Muscle layer of colon (tissue), 2 donors: Measurements from ENCODE around the gene SLAMF1.

Experiments used
- H3K27ac ChIP-seq: one replicate; pipeline ENCODE4 v1.7.0; 2013; ENCODE audit warnings: low read depth, mild to moderate bottlenecking, low read length, moderate library complexity
- H3K27me3 ChIP-seq, 2 donors: one replicate each; pipeline ENCODE4 v1.7.0; 2013; ENCODE audit warnings: low read length in 2 of 2, mild to moderate bottlenecking in 2 of 2; ENCODE audit not compliant: insufficient read depth in 2 of 2, control insufficient read depth in 1 of 2
- H3K36me3 ChIP-seq: one replicate; pipeline ENCODE4 v1.7.0; 2013; ENCODE audit warnings: mild to moderate bottlenecking, low read length; ENCODE audit not compliant: insufficient read depth
- H3K4me1 ChIP-seq: one replicate; pipeline ENCODE4 v1.7.0; 2013; ENCODE audit warnings: mild to moderate bottlenecking, low read length; ENCODE audit not compliant: insufficient read depth
- H3K4me3 ChIP-seq, 2 donors: one replicate each; pipeline ENCODE4 v1.7.0; 2013; ENCODE audit warnings: low read length in 2 of 2, low read depth in 1 of 2, mild to moderate bottlenecking in 1 of 2, moderate library complexity in 1 of 2
- H3K9ac ChIP-seq: one replicate; pipeline ENCODE4 v1.7.0; 2013; ENCODE audit warnings: low read length
- H3K9me3 ChIP-seq: one replicate; pipeline ENCODE4 v1.7.0; 2013; ENCODE audit warnings: mild to moderate bottlenecking, low read length
- donor health status: abdominal sarcoma.
- donor health status: Adenocarcinoma of cecum.

Gene SLAMF1

DNA sequence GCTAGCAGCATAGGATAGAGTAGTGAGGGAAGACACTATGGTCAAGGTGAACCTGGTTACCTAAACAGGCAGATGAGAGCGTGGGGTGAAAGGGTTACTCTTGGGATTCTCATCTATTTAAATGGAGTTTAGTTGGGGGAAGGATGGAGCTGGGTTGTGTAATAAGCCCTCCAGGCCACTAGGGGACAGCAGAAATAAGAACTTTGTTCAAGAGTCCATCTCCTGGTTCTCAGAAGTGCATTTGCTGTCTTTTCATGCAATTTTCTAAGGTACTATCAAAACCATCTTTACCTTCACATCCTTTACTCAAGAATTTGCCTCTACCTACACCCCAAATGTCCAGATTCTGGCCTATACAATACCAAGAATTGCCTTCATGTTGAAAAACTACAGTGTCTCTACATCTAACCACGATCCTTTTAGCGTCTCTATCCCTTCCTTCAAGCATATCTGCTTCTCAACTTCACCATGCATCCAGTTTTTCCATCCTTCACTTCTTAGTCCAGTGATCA is 28.0 kb downstream of the SLAMF1 start:
- H3K4me1 ChIP-seq = no peaks in the 10 kb centered on the region
- no peaks in the 10 kb centered on the region for H3K36me3 ChIP-seq
- no peaks in the 10 kb centered on the region for H3K9me3 ChIP-seq
- H3K9ac ChIP-seq = no peak overlapping the region
- H3K27me3 ChIP-seq = no peaks in the 10 kb centered on the region
- H3K27ac ChIP-seq = no peak overlapping the region
- no peak overlapping the region for H3K4me3 ChIP-seq

DNA sequence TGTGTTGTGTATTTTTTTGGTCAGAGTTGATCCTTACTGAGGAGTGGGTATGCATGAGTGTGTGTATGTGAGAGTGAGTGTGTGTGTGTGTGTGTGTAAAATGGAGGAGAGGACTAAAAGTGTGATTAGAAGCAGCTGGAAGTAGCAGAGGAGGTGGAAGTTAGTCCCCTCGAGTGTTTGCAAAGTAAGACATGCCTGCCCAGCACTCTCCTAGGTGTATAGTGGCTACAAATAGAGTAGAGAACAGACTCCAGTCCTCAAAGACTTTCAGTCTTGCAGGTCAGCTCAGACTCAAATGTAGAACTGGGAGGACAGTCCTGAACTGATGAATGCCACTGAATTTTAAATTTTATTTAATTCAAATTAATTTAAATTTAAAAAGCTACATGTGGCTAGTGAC is 28.5 kb downstream of the SLAMF1 start:
- Histone ChIP-seq H3K4me3 (no peak overlapping the region), H3K9me3 (no peaks in the 10 kb centered on the region), H3K27ac (no peak overlapping the region), H3K36me3 (no peaks in the 10 kb centered on the region), H3K27me3 (no peaks in the 10 kb centered on the region), H3K4me1 (no peaks in the 10 kb centered on the region), H3K9ac (no peak overlapping the region)

DNA sequence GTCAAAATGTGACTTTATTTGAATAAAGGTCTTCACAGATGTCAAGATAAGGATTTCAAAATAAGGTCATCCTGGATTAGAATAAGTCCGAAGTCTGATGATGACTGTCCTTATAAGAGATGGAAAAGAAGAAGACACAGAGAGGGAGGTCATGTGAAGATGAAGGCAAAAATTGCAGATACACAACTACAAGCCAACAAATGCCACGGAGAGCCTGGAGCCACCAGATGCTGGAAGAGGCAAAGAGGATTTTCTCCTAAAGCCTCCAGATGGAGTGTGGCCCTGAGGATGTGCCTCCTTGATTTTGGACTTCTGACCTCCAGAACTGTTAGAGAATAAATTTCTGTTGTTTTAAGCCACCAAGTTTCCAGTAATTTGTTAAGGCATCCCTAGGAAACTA is 31.2 kb downstream of the SLAMF1 start:
- Histone ChIP-seq H3K9me3 (no peaks in the 10 kb centered on the region), H3K9ac (no peak overlapping the region), H3K4me3 (no peak overlapping the region), H3K27ac (no peak overlapping the region), H3K27me3 (no peaks in the 10 kb centered on the region), H3K36me3 (no peaks in the 10 kb centered on the region), H3K4me1 (no peaks in the 10 kb centered on the region)

DNA sequence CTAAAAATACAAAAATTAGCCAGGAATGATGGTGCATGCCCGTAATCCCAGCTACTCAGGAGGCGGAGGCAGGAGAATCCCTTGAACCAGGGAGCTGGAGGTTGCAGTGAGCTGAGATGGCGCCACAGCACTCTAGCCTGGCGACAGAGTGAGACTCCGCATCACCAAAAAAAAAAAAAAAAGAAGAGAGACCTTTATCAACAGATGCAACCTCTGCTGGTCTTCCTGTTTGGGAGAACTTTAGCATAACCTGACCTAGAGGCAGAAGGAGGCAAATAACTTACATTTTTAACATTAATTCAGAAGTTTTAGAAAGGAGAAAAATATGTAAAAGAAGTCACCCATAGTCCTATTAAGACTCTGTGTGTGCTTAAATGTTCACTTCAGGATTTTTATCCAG is 32.4 kb downstream of the SLAMF1 start:
- no peak overlapping the region for H3K9ac ChIP-seq
- no peaks in the 10 kb centered on the region for H3K4me1 ChIP-seq
- H3K27me3 ChIP-seq = no peaks in the 10 kb centered on the region
- no peak overlapping the region for H3K27ac ChIP-seq
- no peaks in the 10 kb centered on the region for H3K9me3 ChIP-seq
- H3K36me3 ChIP-seq = no peaks in the 10 kb centered on the region
- H3K4me3 ChIP-seq = no peak overlapping the region

DNA sequence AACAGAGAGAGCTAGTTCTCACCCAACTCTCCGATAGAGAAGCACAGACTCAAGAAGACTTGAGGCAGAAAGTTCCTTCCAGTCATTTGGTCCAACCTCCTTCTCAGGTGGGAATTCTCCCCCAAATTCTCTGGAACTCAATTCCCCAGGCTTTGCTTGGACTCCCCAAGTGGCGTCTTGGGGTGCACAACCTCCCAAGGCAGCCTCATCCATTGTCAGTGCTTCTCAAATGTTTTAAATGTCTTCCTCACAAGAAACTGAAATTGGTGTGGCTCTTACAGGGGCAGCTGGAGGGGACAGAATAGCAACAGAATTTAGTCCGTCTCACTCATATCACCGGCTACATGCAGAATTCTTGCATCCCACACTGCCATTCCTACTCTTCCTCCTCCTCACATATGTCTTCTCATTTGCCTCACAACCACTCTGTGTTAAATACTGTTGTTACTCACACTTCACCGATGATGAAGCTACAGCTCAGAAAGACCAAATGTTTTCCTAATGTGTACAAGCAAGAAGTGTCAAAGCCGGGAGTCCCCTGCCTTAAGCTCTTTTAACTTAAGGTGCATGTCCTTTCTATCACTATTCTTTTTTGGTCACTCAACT is 34.1 kb downstream of the SLAMF1 start:
- no peak overlapping the region for H3K9ac ChIP-seq
- H3K9me3 ChIP-seq = no peaks in the 10 kb centered on the region
- no peak overlapping the region for H3K4me3 ChIP-seq
- H3K36me3 ChIP-seq = no peaks in the 10 kb centered on the region
- H3K4me1 ChIP-seq = no peaks in the 10 kb centered on the region
- no peaks in the 10 kb centered on the region for H3K27me3 ChIP-seq
- H3K27ac ChIP-seq = no peak overlapping the region

DNA sequence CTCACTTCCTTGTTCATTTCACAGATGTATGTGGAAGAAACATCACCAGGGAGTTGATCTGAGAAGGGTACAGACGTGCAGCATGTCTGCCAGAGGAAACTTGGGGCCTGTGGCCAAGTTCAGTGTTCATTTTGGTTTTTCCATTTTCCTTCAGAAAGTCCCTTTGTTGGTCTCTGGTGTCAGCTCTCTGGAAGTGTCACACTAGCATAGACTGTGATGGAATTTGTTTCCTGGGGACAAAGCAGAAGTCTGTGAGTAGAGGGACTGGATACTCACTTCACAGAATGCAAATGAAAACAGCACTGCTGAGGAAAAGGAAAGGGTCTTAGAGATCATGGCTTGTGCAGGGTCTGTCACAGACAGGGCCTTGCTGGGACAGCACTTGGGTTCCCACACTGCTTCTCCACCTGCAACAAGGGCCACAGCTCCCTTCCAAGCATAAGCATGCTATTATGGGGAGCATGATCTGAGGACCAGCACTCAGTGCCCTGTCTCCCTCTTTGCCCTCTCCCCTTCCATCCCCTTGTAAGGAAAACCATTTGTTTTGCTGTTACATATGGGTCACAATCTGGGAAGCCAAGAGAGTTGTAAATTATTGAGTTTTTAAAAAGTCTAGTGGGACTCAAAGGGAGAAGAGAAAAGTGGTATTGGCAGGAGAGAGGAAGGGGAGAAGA is 36.1 kb downstream of the SLAMF1 start:
- Histone ChIP-seq H3K9ac (no peak overlapping the region), H3K36me3 (no peaks in the 10 kb centered on the region), H3K4me1 (no peaks in the 10 kb centered on the region), H3K4me3 (no peak overlapping the region), H3K27ac (no peak overlapping the region), H3K27me3 (no peaks in the 10 kb centered on the region), H3K9me3 (no peaks in the 10 kb centered on the region)

DNA sequence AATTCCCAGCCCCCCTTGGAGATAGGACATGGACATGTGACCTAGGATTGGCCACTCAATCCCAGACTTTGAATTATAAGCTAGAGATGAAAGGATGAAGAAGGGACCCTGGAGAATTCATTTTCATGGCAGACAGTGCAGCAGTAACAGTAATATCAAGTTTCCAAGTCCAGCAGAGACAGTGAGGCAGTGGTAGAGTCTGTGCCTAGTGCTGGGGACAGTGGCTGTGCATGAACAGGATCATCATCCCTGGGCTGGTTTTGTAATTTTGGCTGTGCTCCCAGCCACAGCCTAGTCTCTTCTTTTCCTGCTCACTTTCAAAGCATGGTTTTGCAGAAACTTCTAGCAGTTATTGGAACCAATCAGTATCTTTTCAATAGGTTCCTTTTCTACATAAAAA is 37.9 kb downstream of the SLAMF1 start:
- Histone ChIP-seq H3K9me3 (no peaks in the 10 kb centered on the region), H3K4me3 (no peak overlapping the region), H3K36me3 (no peaks in the 10 kb centered on the region), H3K27me3 (no peaks in the 10 kb centered on the region), H3K4me1 (no peaks in the 10 kb centered on the region), H3K27ac (no peak overlapping the region), H3K9ac (no peak overlapping the region)

DNA sequence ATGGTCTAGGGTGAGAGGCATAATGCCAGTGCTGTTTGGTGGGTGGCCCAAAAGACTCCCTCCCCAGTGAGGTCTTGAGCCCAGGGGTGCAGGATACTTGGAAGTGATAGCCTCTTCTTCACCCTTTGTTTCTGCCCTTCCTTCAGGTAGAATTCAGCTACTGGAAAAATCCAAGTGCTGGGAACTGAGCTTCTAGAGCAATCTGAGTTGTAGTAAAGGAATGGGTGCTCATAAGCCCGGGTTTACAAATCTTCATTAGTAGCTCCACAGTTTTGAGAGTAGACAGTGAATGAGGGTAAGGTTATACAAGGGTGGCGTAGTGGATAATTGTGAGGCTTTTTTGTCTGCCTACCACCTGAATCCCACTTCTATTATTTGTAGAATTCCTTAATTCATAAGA is 38.3 kb downstream of the SLAMF1 start:
- Histone ChIP-seq H3K9ac (no peak overlapping the region), H3K4me1 (no peaks in the 10 kb centered on the region), H3K27me3 (no peaks in the 10 kb centered on the region), H3K4me3 (no peak overlapping the region), H3K27ac (no peak overlapping the region), H3K9me3 (no peaks in the 10 kb centered on the region), H3K36me3 (no peaks in the 10 kb centered on the region)

DNA sequence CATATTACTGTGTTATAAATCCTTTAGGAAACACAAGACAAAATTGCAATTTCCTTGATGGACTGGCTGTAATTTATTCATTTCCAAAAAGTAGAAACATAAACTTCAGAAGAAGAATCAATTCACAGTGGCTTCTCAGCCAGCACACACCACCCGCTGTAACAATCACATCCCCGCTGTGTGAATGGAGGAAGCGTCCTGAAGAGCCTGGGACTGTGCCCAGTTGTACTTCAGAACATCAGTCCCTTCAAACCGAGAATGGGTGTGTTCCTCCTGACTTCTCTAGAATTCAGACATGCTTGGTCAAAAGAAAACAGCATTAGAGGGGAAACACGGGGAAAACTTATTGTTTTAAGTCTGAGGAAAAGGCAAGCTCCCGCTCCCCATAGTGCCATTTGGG is 38.8 kb downstream of the SLAMF1 start:
- H3K27me3 ChIP-seq = no peaks in the 10 kb centered on the region
- H3K4me1 ChIP-seq = no peaks in the 10 kb centered on the region
- H3K27ac ChIP-seq = no peak overlapping the region
- H3K9me3 ChIP-seq = no peaks in the 10 kb centered on the region
- H3K36me3 ChIP-seq = no peaks in the 10 kb centered on the region
- H3K4me3 ChIP-seq = no peak overlapping the region
- no peak overlapping the region for H3K9ac ChIP-seq

DNA sequence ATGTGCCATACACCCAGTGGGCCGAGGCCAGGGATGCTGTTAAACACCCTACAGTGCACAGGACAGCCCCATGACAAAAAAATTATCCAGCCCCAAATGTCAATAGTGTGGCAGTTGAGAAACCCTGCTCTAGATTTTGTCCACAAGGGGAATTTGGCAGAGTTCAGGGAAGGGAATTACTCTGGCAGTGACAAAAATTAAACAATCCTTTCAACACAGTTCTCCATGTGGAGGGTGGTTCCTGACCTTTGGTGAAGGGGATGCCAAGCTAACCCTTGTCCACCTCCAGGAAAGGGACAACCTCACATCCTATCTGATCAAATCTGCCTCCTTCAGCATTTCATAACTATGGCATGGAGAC is 39.2 kb downstream of the SLAMF1 start:
- no peak overlapping the region for H3K27ac ChIP-seq
- H3K9ac ChIP-seq = no peak overlapping the region
- H3K27me3 ChIP-seq = no peaks in the 10 kb centered on the region
- H3K4me1 ChIP-seq = no peaks in the 10 kb centered on the region
- H3K36me3 ChIP-seq = no peaks in the 10 kb centered on the region
- H3K4me3 ChIP-seq = no peak overlapping the region
- H3K9me3 ChIP-seq = no peaks in the 10 kb centered on the region

DNA sequence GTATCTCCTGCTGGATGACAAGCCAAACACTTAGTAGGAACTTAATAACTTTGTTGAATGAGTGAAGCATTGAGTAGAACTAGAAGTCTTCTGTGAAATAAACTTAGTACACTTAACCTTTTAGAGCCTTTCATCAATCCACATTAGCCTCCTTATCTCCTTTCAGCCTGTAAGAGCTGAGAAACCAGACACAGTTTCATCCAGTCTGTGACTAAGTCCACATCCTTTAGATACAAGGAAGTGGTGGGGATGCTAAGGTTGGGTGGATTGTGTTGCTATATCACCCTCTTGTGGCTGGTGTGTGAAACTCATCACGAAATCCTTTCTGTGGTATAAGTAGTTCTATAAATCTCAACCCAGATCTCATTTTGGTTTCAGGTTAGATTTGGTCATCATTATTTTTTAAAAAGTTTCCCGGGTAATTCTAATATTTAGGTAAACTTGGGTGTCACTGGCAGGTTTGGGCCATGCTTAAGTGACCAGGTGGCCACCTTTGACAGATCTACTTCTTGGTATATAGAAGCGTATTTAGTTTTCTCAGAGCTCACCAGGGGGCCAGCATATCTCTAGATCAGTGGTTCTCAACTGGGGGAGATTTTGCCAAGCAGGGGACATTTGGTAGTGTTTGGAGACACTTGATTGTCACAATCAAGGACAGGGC is 39.7 kb downstream of the SLAMF1 start:
- Histone ChIP-seq H3K27me3 (no peaks in the 10 kb centered on the region), H3K9me3 (no peaks in the 10 kb centered on the region), H3K4me1 (no peaks in the 10 kb centered on the region), H3K4me3 (no peak overlapping the region), H3K36me3 (no peaks in the 10 kb centered on the region), H3K27ac (no peak overlapping the region), H3K9ac (no peak overlapping the region)

DNA sequence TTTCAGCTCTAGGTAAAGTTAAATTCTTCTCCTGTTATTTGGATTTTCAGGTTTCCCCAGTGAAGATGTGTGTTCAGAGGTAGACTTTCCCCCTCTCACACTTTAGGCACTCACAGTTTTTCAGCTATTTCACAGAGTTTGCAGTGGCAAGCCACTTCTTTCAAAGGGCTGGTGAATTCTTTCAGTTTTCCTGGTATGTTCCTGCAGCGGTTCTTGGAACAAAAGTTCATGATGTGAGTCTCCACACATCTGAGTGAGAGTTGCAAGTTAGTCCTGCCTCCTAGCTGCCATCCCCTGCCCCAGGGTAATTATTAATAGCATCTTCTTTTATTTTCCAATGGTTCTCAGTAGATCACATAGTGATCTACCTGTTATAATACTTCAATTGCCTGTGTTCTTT is 40.2 kb downstream of the SLAMF1 start:
- Histone ChIP-seq H3K4me3 (no peak overlapping the region), H3K27ac (no peak overlapping the region), H3K27me3 (no peaks in the 10 kb centered on the region), H3K9ac (no peak overlapping the region), H3K36me3 (no peaks in the 10 kb centered on the region), H3K9me3 (no peaks in the 10 kb centered on the region), H3K4me1 (no peaks in the 10 kb centered on the region)
